Purkinje cell (primary cell): ENCODE results near the gene ERCC6L. TPM values are rescaled to one million over a fixed set of nuclear protein-coding genes. Genes with fewer than 3 reads are reported as not detected.

Experiments
- polyA plus RNA-seq: library from polyadenylated mRNA; unstranded; fragments of >200 nt; fragmentation: Nextera tagmentation; gene quantifications from 2 replicates; pipeline ENCODE4 v1.2.1, GENCODE V29; 2014

ERCC6L gene, protein sequence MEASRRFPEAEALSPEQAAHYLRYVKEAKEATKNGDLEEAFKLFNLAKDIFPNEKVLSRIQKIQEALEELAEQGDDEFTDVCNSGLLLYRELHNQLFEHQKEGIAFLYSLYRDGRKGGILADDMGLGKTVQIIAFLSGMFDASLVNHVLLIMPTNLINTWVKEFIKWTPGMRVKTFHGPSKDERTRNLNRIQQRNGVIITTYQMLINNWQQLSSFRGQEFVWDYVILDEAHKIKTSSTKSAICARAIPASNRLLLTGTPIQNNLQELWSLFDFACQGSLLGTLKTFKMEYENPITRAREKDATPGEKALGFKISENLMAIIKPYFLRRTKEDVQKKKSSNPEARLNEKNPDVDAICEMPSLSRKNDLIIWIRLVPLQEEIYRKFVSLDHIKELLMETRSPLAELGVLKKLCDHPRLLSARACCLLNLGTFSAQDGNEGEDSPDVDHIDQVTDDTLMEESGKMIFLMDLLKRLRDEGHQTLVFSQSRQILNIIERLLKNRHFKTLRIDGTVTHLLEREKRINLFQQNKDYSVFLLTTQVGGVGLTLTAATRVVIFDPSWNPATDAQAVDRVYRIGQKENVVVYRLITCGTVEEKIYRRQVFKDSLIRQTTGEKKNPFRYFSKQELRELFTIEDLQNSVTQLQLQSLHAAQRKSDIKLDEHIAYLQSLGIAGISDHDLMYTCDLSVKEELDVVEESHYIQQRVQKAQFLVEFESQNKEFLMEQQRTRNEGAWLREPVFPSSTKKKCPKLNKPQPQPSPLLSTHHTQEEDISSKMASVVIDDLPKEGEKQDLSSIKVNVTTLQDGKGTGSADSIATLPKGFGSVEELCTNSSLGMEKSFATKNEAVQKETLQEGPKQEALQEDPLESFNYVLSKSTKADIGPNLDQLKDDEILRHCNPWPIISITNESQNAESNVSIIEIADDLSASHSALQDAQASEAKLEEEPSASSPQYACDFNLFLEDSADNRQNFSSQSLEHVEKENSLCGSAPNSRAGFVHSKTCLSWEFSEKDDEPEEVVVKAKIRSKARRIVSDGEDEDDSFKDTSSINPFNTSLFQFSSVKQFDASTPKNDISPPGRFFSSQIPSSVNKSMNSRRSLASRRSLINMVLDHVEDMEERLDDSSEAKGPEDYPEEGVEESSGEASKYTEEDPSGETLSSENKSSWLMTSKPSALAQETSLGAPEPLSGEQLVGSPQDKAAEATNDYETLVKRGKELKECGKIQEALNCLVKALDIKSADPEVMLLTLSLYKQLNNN
- polyA plus RNA-seq = 0.42 TPM in 1 of 2 replicates, not detected in the other

DNA sequence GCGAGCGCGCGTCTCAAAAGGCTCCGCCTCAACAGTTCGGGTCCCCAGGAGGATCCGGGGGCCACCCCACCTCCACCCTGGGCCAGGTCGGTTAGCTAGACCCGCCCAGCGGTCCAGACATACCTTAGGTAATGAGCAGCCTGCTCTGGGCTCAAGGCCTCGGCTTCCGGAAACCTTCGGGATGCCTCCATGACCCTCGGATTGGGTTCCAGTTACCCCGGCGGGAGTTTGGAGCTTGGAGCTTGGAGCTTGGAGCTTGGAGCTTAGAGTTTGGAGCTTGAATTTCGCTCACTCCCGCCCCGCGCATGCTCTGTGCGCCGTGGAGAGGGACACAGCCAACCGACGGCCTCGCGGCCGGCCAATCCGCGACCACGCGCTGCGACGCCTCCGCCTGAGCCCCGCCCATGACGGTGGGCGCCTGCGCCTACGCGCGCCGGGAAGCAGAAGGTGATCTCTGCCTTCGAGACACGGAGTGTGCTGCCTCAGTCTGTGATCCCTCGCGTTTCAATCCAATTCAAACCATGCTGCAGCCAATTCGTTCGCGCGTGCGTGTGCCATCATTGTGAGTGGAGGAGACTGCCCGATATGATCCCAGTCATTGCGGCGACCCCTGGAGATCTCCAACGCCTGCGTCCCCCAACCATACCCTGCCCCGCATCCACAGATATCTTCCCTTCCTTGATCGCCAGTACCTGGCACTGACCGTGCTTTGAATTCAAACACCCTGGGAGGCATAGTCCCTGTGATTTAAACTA, at the start of gene ERCC6L:
Gene ERCC6L, minus strand, starts transcription at position 307 of the 755 bp plus-strand sequence. Its CDS starts 116 bp downstream, at position 191.

DNA sequence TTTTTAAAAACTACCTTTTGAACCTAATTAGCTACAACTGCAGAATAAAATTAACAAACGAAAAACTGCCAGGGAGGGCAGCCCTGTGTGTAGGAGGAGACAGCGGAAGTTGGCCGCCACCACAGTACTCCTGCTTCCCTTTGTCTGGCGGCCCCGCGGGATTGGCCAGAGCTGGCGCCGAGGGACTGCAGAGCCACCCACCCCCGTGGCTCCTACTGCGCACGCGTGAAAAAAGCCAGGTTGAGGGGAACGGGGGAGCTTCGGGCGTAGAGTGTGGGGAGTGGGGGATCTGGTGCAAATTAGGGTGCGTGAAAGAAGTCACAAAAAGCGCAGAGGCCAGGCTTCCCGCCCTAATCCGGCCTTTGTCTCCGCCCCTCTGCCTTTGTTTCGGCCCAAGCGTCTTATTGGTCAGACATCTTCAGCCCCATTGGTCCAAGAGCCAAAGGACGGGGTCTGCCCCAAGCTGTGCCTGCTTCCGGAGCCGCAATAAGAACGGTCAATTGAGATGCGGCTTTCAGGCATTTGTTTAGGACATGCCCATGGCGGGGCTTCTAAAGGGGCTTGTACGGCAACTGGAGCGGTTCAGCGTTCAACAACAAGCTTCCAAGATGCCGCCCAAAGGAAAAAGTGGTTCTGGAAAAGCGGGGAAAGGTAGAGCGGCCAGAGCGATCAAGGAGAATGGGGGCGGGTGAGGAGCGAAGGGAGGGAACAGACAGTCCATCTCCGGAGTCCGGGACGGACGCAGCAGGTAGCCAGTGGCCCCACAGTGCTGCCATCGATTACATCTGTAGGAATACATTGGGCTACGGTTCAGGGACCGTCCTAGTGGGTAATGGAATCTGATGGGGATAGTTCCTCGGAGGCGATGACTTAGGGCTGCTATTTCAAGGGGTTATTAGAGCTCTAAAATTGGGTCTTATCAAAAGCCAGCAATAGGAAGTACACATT, 57.4 kb downstream of the ERCC6L start, which contains the start of gene PIN4:
Gene PIN4, plus strand, starts transcription at position 580 of the 948 bp plus-strand sequence. Its CDS starts 29 bp downstream, at position 609.

Other genes starting within 250 kb of the ERCC6L start
- 3.0 and 3.5 TPM in 2 replicates for gene RTL5, start 107.1 kb downstream of the ERCC6L start, polyA plus RNA-seq
- 81.6 and 122 TPM in 2 replicates for gene PIN4, start 57.3 kb downstream of the ERCC6L start, polyA plus RNA-seq
- 170 and 215 TPM in 2 replicates for gene RPS4X, start 38.2 kb upstream of the ERCC6L start, polyA plus RNA-seq
- 3.6 and 10.1 TPM in 2 replicates for gene CITED1, start 66.9 kb upstream of the ERCC6L start, polyA plus RNA-seq